NCI-H1105 treated with DMSO at 0.1 percent for 48 hours (cell line): Measurements from ENCODE around the gene SRRM3.
"Not testable (repeated sequence)": the region's sequence is repeated elsewhere in the genome, so short reads cannot be mapped to it uniquely, and the experiment has no call there.

Source experiments
- DNase-seq: peaks from one replicate; lab custom pipeline; 2025; lab: John Stamatoyannopoulos, UW

The SRRM3 gene, protein sequence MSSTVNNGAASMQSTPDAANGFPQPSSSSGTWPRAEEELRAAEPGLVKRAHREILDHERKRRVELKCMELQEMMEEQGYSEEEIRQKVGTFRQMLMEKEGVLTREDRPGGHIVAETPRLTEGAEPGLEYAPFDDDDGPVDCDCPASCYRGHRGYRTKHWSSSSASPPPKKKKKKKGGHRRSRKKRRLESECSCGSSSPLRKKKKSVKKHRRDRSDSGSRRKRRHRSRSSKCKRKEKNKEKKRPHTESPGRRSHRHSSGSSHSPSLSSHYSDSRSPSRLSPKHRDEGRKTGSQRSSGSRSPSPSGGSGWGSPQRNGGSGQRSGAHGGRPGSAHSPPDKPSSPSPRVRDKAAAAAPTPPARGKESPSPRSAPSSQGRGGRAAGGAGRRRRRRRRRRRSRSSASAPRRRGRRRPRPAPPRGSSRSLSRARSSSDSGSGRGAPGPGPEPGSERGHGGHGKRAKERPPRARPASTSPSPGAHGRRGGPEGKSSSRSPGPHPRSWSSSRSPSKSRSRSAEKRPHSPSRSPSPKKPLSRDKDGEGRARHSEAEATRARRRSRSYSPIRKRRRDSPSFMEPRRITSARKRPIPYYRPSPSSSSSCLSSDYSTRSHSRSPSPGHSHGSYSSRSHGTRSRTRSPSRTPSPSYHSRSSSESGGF

DNA sequence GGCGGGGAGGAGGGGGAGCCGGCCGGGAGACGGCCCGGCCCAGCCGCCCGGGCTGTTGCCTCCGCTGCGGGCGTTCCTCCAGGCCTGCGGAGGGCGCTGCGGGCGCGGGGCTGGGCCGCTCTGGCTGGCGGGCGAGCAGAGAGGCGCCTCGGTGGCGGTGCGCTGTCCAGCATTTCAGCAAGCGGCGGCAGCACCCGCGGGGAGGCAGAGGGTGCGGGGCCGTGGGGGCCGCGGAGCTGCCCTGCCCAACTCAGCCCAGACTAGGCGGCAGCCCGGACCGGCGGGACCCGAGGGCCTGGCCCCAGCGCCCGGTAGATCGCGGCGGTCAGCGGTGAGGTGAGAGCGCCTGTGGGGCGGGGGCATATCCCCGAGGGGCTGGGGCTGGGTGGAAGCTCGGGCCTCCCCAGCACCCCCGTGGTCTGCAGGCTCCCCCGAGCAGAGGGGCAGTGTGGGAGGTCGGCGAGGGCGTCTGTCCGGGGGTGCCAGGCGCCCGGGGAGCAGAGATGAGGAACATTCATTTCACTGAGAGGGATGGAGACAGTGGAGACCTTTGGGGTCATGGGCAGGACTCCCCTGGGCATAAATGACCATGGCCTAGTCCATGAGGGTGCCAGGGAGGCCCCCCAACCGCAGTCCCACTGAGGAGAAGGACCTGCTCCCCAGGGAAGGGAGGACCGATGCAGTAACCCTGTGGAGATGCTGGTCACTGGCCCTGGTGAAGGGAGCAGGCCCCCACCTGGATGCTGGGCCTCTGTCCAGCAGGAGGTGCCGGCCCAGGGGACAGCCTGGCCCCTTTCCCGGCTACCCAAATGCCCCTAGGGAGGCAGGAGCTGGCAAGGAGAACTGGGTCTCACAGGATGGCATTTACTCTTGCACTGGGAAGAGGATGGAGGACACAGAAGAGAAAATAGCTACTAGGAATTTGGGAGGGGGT is at the start of gene SRRM3:
SRRM3 (plus strand) TSS at position 165 of the 934 bp plus-strand sequence. CDS start 33,171 bp downstream, outside the sequence.
- peak; percentile 65 for DNase-seq

- DNase-seq, result no peak
These were observed 49.8 kb upstream of the SRRM3 start for GRCh38 chr7:76151932-76152331.

DNA sequence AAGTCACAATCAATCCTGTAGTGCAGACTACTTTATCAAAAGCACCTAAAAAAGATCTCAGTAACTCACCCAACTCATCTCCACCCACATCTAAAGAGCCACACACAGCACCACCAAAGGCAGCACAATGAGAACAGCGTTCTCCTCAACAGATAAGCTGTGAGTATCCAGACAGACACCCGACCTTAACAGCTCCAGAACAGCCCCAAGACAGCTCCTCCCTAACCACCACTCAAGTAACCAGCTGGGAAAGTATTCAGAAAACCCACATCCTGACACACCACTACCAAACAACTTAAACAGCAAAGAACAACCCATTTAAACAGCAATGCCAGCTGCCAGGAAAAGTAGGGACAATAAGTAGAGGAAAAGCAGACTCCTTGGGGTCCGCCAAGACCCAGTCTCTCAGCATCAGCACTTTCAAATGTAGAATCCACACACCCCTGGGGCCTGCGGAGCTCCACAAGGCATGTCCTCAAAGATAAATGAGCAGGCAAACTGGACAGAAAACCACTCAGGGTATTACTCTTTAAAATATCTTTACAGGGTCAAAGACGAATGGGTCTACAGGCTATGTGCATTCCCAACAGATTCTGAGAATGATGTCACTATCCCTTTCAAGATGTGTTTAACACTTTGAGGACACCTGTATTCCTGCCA is 48.0 kb upstream of the SRRM3 start:
- not testable (repeated sequence) for DNase-seq

DNA sequence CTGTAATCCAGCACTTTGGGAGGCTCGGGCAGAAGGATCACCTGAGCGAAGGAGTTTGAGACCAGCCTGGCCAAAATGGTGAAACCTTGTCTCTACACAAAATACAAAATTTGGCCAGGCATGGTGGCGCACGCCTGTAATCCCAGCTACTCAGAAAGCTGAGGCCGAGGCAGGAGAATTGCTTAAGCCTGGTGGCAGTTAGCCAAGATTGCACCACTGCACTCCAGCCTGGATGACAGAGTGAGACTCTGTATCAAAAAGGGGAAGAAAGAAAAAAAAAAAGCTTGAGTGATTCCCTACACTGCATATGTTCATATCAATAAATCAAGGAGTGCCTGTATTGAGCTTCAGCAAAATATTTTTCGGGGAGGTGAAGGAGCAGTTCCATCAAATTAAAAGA is 45.8 kb upstream of the SRRM3 start:
- DNase-seq, result no peak

- DNase-seq, result not testable (repeated sequence)
These were observed 44.6 kb upstream of the SRRM3 start for GRCh38 chr7:76156992-76157685.

- DNase-seq, result not testable (repeated sequence)
These were observed 43.3 kb upstream of the SRRM3 start for GRCh38 chr7:76158416-76158815.

DNA sequence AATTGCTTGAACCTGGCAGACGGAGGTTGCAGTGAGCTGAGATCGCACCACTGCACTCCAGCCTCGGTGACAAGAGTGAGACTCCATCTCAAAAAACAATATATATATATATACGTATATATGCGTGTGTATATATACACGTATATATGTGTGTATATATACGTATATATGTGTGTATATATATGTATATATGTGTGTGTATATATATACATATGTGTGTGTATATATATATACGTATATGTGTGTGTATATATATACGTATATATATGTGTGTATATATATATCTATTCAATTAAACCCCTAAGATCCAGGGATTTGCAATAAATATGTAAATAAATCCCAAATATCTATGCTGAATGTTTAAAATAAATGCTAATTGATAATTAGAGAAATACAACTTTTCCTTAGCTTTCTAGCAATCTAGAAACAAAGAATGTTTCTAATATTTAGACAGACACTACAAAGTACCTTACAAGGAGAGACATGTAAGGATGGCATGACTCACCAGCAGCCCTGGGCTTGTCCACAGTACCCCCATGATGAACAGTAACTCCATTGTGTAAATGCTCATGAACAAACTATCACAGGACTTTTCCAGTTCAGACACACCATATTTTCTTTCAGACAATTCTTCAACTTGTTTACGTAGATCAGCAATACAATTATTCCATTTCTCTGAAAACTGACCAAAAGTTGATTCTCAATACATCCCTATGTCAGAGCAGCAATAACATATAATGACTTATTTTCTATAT is 39.1 kb upstream of the SRRM3 start:
- DNase-seq, result not testable (repeated sequence)

GRCh38 chr7:76163812-76164211 is 37.9 kb upstream of the SRRM3 start:
- not testable (repeated sequence) for DNase-seq

GRCh38 chr7:76165106-76165972 is 36.4 kb upstream of the SRRM3 start:
- no peak for DNase-seq

DNA sequence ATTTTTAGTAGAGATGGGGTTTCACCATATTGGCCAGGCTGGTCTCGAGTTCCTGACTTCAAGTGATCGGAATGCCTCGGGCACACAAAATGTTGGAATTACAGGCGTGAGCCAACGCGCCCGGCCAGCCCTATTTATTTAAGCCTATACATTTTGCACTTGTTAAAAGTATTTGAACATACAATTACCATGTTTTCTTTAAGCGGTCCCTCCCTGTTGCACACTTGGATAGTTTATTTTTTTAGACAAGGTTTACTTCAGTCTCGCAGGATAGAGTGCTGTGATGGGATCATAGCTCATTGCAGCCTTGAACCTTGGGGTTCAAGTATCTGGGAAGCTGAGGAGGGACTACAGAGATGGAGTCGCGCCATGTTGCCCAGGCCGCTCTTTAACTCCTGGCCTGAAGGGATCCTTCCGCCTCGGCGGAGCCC is 35.7 kb upstream of the SRRM3 start:
- DNase-seq, result no peak

- DNase-seq, result peak; percentile 94
These were observed 35.1 kb upstream of the SRRM3 start for GRCh38 chr7:76166404-76167255.

DNA sequence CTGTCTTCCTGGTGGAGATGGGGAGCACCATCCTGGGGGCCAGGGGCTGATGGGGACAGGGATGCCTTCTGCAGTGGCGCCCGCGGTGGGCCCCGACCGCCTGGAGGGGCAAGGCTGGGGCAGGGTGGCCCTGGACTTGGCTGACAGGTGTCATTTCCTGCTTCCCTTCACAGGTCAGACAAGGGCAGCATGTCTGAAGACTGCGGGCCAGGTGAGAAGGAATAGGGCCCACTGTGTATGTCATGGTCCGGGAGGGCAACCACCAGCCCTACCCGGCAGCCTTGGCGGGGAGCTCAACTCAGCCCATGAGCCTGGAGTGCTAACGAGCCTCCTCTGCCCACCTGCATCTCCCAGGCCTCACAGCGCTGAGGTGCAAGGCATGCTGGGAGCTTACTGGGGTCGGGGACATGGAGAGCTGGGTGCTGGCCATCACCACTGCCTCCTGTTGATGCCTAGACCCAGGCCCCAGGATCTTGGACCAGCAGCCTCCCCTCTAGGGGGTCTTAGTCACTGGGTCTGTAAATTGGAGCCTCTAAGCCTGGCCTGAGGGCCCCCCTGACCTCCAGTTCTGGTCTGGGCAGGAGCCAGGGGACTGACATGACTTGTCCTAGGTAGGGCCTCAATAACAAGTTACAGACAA is 28.0 kb upstream of the SRRM3 start:
- no peak for DNase-seq

GRCh38 chr7:76176951-76177350 is 24.7 kb upstream of the SRRM3 start:
- DNase-seq, result not testable (repeated sequence)

DNA sequence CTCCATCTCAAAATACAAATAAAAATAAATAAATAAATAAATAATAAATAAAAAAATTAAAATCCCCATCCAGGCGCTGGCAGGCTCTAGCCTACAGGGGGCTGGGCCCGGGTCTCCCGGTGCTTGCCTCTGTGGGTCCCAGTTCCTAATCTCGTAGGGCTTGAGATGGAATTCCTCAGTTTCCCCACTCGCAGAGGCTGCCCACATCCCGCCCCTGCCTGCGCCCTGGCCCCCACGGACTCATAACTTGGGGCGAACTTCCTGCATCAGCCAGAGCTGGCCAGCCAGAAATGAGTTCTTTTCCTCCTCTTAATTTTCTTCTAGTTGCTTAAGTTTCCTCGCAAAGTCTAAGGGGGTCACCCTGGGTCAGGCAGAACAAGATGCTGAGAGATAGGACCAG is 22.0 kb upstream of the SRRM3 start:
- DNase-seq, result no peak

GRCh38 chr7:76182225-76182960 is 19.3 kb upstream of the SRRM3 start:
- DNase-seq, result no peak

DNA sequence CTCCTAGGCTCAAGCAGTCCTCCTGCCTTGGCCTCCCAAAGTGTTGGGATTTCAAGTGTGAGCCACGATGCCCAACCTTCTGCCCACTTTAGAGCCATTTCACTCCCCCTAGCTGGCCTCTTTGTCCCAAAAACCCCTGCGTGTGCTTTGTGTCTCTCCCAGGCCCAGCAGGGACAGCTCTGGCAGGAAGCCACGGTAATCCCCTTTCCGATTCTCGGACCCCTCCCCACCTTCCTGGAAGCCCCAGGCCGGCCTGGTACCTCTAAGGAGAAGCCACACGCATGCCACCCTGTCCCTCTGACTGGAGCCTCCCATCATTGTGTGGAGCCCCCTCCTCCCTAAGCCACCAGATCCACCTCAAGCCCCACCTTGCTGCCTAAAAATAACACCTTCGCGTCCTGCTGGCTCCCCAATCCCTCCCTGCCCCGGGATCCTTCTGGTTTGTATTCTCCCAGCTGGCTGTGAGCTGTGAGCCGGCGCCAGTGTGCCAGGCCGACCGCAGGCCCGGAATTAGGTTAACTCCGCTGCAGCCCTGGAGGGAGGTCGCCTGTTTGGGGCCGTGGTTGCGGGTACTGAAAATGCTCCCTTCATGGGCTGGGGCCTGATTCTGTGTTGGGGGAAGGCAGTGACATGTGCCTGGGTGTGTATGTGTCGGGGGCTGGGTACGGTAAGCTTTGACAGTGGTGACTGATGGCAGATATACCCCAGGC is 16.4 kb upstream of the SRRM3 start:
- DNase-seq, result no peak

GRCh38 chr7:76187272-76187671 is 14.4 kb upstream of the SRRM3 start:
- no peak for DNase-seq
